Measurements from ENCODE around the gene UBP1. TPM values are rescaled to one million over a fixed set of nuclear protein-coding genes. Genes with fewer than 3 reads are reported as not detected.
A peak's percentile ranks its signal among the peaks of the same experiment; 100 is the strongest.

Gene UBP1
- total and polyA plus RNA-seq, 9 of the 15 experiments (the other 6 are each of a cell fraction or from before 2014, with no cell fraction given) = 13.6 to 143 (median 79.6) TPM

- TF ChIP-seq MYNN (IDR thresholded peaks at IDR 0.05) = no peak; the same call in 1 of the 2 replicates
- no peak for TF ChIP-seq MYNN (CRISPR knock-in tag; IDR thresholded peaks at IDR 0.05)
- TF ChIP-seq ZKSCAN1 (IDR thresholded peaks at IDR 0.05; ENCODE audit: low read depth, low read length) = 0 out of 2 replicates have a peak, but pooled peaks have one; percentile 36
- TF ChIP-seq ATF6 (CRISPR knock-in tag; IDR thresholded peaks at IDR 0.05) = peak; percentile 90
- no peak for TF ChIP-seq ZNF780A (CRISPR knock-in tag; IDR thresholded peaks at IDR 0.05)
- TF ChIP-seq, protein P1, sequence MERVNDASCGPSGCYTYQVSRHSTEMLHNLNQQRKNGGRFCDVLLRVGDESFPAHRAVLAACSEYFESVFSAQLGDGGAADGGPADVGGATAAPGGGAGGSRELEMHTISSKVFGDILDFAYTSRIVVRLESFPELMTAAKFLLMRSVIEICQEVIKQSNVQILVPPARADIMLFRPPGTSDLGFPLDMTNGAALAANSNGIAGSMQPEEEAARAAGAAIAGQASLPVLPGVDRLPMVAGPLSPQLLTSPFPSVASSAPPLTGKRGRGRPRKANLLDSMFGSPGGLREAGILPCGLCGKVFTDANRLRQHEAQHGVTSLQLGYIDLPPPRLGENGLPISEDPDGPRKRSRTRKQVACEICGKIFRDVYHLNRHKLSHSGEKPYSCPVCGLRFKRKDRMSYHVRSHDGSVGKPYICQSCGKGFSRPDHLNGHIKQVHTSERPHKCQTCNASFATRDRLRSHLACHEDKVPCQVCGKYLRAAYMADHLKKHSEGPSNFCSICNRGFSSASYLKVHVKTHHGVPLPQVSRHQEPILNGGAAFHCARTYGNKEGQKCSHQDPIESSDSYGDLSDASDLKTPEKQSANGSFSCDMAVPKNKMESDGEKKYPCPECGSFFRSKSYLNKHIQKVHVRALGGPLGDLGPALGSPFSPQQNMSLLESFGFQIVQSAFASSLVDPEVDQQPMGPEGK (CRISPR knock-in tag; IDR thresholded peaks at IDR 0.05; ENCODE audit: borderline replicate concordance) = no peak
- TF ChIP-seq ZNF398 (CRISPR knock-in tag; IDR thresholded peaks at IDR 0.05) = no peak
- TF ChIP-seq FOXJ3 (CRISPR knock-in tag; IDR thresholded peaks at IDR 0.05) = no peak
- no peak for TF ChIP-seq MCM3 (IDR thresholded peaks at IDR 0.05)
- no peak for TF ChIP-seq ZNF121 (CRISPR knock-in tag; conservative IDR thresholded peaks at IDR 0.05)
- TF ChIP-seq XRCC4 (IDR thresholded peaks at IDR 0.05; ENCODE audit: extremely low read depth, insufficient read depth, insufficient read length) = no peak
- TF ChIP-seq SMARCA4 (IDR thresholded peaks at IDR 0.05) = peak; percentile 55; the same call in 1 of the 2 replicates
Observed at GRCh38 chr3:33440328-33441224, at the start of gene UBP1 (continued).
